ENCODE measurements around the gene GSTK1.

GSTK1 gene

DNA sequence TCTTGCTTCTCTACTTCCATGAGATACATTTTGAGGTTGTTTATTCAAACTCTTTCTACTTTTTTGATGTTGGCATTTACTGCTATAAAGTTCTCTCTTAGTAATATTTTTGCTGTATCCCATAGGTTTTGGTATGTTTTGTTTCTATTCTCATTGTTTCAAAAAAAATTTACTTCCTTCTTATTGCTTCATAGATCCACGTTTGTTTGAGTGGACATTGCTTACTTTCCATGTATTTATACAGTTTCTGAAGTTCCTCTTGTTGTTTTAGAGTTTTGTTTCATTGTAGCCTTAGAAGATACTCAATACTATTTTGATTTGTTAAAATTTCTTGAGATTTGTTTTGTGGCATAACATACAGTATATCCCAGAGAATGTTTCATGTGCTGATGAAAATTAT is 27.7 kb upstream of the GSTK1 start:
- no peak for DNase-seq (ENCODE audit: low read depth, low spot score)
- no peak overlapping the region for H3K9ac ChIP-seq (ENCODE audit: insufficient read length)
- H3K4me3 ChIP-seq: no peak overlapping the region
- no peak for TF ChIP-seq POLR2AphosphoS5 (IDR thresholded peaks at IDR 0.05; ENCODE audit: borderline replicate concordance, low read depth, low read length)
- TF ChIP-seq EZH2 (IDR thresholded peaks at IDR 0.05): no peak
- TF ChIP-seq FOXP2 (optimal IDR thresholded peaks at IDR 0.05; ENCODE audit: control extremely low read depth, extremely low read length, insufficient read depth): no peak
- no peak overlapping the region for H3K27ac ChIP-seq
- no peaks in the 10 kb centered on the region for H3K9me3 ChIP-seq (ENCODE audit: low read depth, low read length)
- H3K36me3 ChIP-seq (ENCODE audit: insufficient read depth, low read length): no peaks in the 10 kb centered on the region

DNA sequence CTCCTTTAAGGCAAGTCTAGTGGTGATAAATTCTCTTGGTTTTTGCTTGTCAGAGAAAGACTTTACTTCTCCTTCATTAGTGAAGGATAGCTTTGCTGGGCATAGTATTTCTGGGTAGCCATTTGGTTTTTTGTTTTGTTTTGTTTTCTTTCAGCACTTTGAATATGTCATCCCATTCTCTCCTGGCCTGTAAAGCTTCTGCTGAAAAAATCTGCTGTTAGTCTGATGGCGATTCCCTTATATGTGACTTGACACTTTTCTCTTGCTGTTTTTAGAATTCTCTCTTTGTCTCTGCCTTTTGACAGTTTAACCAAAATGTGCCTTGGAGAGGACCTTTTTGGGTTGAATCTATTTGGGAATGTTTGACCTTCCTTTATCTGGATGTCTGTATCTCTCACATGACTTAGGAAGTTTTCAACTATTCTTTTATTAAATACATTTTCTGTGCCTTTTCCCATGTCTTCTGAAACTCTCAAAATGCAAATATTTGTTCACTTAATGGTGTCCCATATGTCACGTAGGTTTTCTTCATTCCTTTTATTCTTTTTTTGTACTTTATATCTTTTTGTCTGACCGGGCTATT is 26.7 kb upstream of the GSTK1 start:
- H3K4me3 ChIP-seq: no peak overlapping the region
- no peak for DNase-seq (ENCODE audit: low read depth, low spot score)
- H3K27ac ChIP-seq: no peak overlapping the region
- H3K9ac ChIP-seq (ENCODE audit: insufficient read length): no peak overlapping the region
- TF ChIP-seq FOXP2 (optimal IDR thresholded peaks at IDR 0.05; ENCODE audit: control extremely low read depth, extremely low read length, insufficient read depth) (no peak), POLR2AphosphoS5 (IDR thresholded peaks at IDR 0.05; ENCODE audit: borderline replicate concordance, low read depth, low read length) (no peak), EZH2 (IDR thresholded peaks at IDR 0.05) (no peak)
- H3K36me3 ChIP-seq (ENCODE audit: insufficient read depth, low read length): no peaks in the 10 kb centered on the region
- no peaks in the 10 kb centered on the region for H3K9me3 ChIP-seq (ENCODE audit: low read depth, low read length)

DNA sequence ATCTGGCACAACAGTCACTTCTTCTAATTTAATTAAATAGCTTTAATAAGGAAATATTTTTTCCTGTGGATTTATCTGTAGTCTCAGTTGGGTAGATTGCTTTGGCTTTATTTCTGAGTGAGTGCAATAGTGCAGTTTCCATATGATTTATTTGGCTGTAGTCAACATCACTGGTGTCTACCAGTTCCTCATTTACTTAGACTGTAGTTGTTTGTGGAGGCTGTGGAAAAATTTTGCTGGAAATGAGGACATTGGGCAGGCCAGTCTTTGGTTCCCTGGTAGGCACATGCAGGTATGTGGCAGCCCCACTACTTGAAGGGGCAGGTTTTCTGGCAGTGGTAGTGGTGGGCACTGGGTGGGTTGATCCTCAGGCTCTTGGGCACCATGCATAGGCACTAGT is 25.9 kb upstream of the GSTK1 start:
- no peaks in the 10 kb centered on the region for H3K9me3 ChIP-seq (ENCODE audit: low read depth, low read length)
- H3K36me3 ChIP-seq (ENCODE audit: insufficient read depth, low read length): no peaks in the 10 kb centered on the region
- H3K27ac ChIP-seq: no peak overlapping the region
- H3K9ac ChIP-seq (ENCODE audit: insufficient read length): no peak overlapping the region
- TF ChIP-seq EZH2 (IDR thresholded peaks at IDR 0.05) (no peak), POLR2AphosphoS5 (IDR thresholded peaks at IDR 0.05; ENCODE audit: borderline replicate concordance, low read depth, low read length) (no peak), FOXP2 (optimal IDR thresholded peaks at IDR 0.05; ENCODE audit: control extremely low read depth, extremely low read length, insufficient read depth) (no peak)
- DNase-seq (ENCODE audit: low read depth, low spot score): no peak
- no peak overlapping the region for H3K4me3 ChIP-seq

DNA sequence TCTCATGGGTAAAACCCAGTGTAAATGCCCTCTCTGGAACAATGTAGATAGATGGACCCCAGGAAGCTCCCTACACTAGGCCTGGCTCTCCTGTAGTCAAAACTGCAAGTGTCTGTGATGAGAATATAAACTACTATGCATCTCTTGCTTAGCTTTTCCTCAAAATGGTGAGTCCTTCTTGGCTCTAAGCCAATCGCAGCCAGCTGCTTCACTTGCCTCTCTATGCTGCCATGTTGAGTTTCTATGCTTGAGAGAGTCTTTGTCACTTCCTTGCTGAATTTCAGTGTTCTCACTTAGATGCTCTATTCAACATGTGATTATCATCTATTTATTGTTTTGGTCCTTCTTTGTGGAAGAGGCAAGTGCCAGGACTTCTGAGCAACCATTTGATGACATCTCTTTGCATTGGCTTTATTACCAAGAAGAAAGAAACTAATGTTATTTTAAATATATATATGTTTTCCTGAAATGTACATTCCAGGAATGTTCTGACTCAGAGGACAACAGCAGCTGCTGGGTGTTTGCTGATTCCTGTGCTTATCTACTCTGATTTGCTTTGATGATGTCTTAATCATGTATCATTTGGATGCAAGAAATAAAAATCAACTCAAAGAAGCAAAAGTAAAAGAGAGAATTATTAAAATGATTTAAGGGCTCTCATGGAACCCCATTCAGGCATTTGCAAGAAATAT is 24.8 kb upstream of the GSTK1 start:
- TF ChIP-seq EZH2 (IDR thresholded peaks at IDR 0.05) (no peak), FOXP2 (optimal IDR thresholded peaks at IDR 0.05; ENCODE audit: control extremely low read depth, extremely low read length, insufficient read depth) (no peak), POLR2AphosphoS5 (IDR thresholded peaks at IDR 0.05; ENCODE audit: borderline replicate concordance, low read depth, low read length) (no peak)
- no peak overlapping the region for H3K9ac ChIP-seq (ENCODE audit: insufficient read length)
- no peak for DNase-seq (ENCODE audit: low read depth, low spot score)

DNA sequence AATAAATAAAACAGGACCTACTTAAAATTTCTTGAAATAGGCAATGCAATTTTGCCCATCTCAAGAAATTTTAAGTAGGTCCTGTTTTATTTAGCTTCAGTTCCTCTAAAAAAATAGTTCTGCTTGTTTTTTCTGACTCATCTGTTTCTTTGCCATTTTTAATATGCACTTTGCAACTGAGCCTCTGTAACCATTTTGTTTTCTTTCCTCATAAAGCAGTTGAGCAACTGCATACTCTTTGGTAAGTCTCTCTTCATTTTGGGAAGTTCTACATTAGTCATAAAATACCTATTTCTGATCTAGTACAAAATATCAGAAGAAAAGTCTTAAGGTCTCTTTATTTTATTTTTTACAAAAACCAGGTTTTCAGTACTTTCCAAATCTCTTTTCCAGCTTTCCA is 23.4 kb upstream of the GSTK1 start:
- Histone ChIP-seq H3K4me3 (no peak overlapping the region), H3K27ac (no peak overlapping the region), H3K9ac (ENCODE audit: insufficient read length) (no peak overlapping the region), H3K36me3 (ENCODE audit: insufficient read depth, low read length) (no peaks in the 10 kb centered on the region), H3K9me3 (ENCODE audit: low read depth, low read length) (no peaks in the 10 kb centered on the region)
- TF ChIP-seq POLR2AphosphoS5 (IDR thresholded peaks at IDR 0.05; ENCODE audit: borderline replicate concordance, low read depth, low read length): no peak
- no peak for TF ChIP-seq FOXP2 (optimal IDR thresholded peaks at IDR 0.05; ENCODE audit: control extremely low read depth, extremely low read length, insufficient read depth)
- no peak for TF ChIP-seq EZH2 (IDR thresholded peaks at IDR 0.05)
- no peak for DNase-seq (ENCODE audit: low read depth, low spot score)

More for the DNA sequence above, 24.8 kb upstream of the GSTK1 start:
- Histone ChIP-seq H3K36me3 (ENCODE audit: insufficient read depth, low read length) (no peaks in the 10 kb centered on the region), H3K27ac (no peak overlapping the region), H3K9me3 (ENCODE audit: low read depth, low read length) (no peaks in the 10 kb centered on the region), H3K4me3 (no peak overlapping the region)

DNA sequence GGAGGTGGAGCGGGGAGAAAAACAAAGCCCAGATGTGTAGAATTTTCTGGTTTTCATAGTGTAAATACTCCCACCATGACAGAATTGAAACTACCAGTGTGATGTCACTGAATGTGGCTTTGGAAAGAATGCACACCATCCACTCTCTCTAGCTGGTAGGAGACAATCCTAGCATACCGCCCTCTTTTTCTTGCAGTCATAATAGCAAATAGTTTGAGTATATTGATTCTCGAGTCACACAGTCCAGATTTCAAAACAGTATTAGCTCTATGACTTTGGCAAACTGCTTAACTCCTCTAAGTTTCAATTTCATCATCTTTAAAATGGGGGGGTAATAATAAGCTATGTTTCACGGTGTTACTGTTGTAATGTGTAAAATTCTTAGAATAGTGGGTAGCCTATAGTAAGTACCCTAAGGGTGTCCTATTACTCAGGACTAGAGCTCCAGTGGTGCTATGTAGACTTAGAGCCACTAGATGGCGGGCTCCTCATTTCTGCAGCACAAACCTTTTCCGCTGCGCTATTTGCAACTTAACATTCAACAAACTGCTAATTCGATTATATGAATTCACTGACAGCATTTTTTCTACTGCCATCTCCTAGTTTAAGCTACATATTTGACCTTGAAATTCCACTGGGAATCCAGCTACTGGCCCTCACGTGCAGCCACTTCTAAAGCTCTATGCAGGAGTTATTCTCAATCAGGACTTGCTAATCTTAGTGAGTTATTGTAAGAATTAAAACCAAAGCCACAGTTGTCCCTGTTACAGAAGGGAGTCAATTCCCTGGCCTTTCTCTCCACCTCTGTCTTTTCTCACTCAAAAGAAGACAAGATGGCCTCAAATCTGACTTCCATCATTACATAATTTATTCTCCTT is 22.7 kb upstream of the GSTK1 start:
- no peaks in the 10 kb centered on the region for H3K36me3 ChIP-seq (ENCODE audit: insufficient read depth, low read length)
- H3K9me3 ChIP-seq (ENCODE audit: low read depth, low read length): no peaks in the 10 kb centered on the region
- 0 out of 2 replicates have a peak overlapping the region, but pooled peaks have one; percentile 24 for H3K4me3 ChIP-seq
- DNase-seq (ENCODE audit: low read depth, low spot score): peak; percentile 80
- H3K27ac ChIP-seq: no peak overlapping the region
- H3K9ac ChIP-seq (ENCODE audit: insufficient read length): no peak overlapping the region
- TF ChIP-seq POLR2AphosphoS5 (IDR thresholded peaks at IDR 0.05; ENCODE audit: borderline replicate concordance, low read depth, low read length) (no peak), FOXP2 (optimal IDR thresholded peaks at IDR 0.05; ENCODE audit: control extremely low read depth, extremely low read length, insufficient read depth) (no peak), EZH2 (IDR thresholded peaks at IDR 0.05) (no peak)

DNA sequence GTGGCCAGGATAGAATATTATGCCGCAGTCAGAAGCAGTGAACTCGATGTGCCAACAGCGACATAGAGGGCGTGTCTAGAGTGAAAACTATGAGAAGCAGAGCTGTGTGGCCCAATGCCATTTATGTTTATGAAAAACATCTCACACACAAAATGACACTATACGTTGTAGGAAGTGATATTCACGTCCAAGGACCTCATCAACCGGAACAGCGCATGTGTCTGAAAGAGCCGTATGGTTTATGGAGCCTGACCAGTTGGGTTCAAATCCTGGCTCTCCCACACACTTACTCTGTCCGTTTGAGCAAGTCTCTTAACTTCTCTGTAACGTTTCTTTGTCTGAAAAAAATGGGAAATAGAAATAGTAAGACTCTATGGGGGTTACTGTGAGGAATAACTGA is 20.9 kb upstream of the GSTK1 start:
- Histone ChIP-seq H3K4me3 (no peak overlapping the region), H3K27ac (no peak overlapping the region), H3K36me3 (ENCODE audit: insufficient read depth, low read length) (no peaks in the 10 kb centered on the region), H3K9me3 (ENCODE audit: low read depth, low read length) (no peaks in the 10 kb centered on the region), H3K9ac (ENCODE audit: insufficient read length) (no peak overlapping the region)
- no peak for TF ChIP-seq FOXP2 (optimal IDR thresholded peaks at IDR 0.05; ENCODE audit: control extremely low read depth, extremely low read length, insufficient read depth)
- no peak for TF ChIP-seq EZH2 (IDR thresholded peaks at IDR 0.05)
- no peak for TF ChIP-seq POLR2AphosphoS5 (IDR thresholded peaks at IDR 0.05; ENCODE audit: borderline replicate concordance, low read depth, low read length)
- no peak for DNase-seq (ENCODE audit: low read depth, low spot score)

DNA sequence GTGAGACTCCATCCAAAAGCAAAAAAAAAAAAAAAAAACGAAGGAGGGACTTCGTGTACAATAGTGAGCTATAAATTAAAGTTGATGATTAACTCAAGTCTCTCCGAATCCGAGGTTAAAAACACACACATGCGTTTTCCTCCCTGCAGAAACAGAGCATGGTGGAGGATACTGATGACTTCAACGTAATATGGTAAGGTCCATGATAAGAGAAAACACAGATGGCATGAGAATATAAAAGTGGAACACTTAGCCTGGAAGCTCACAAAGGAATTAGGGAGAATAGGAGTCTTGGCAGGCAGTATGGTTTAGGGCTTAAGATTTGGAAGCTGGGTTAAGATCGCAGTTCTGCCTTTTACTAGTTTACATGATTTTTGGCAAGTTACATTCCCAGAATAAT is 20.1 kb upstream of the GSTK1 start:
- DNase-seq (ENCODE audit: low read depth, low spot score): no peak
- TF ChIP-seq POLR2AphosphoS5 (IDR thresholded peaks at IDR 0.05; ENCODE audit: borderline replicate concordance, low read depth, low read length): no peak
- no peak for TF ChIP-seq EZH2 (IDR thresholded peaks at IDR 0.05)
- no peak for TF ChIP-seq FOXP2 (optimal IDR thresholded peaks at IDR 0.05; ENCODE audit: control extremely low read depth, extremely low read length, insufficient read depth)
- no peak overlapping the region for H3K9ac ChIP-seq (ENCODE audit: insufficient read length)

More for the DNA sequence above, 20.1 kb upstream of the GSTK1 start:
- H3K36me3 ChIP-seq (ENCODE audit: insufficient read depth, low read length): no peaks in the 10 kb centered on the region
- H3K27ac ChIP-seq: no peak overlapping the region
- H3K9me3 ChIP-seq (ENCODE audit: low read depth, low read length): no peaks in the 10 kb centered on the region
- H3K4me3 ChIP-seq: no peak overlapping the region

All from SK-N-MC (cell line).